Right kidney (tissue), 1 donor: ENCODE data around the gene TBX4.
A peak's percentile ranks its signal among the peaks of the same experiment; 100 is the strongest.
"Not testable (repeated sequence)": the region's sequence is repeated elsewhere in the genome, so short reads cannot be mapped to it uniquely, and the experiment has no call there.

Experiments used
- DNase-seq: peaks from one replicate; pipeline ENCODE4 v3.0.0-alpha.2; 2016

Gene TBX4

DNA sequence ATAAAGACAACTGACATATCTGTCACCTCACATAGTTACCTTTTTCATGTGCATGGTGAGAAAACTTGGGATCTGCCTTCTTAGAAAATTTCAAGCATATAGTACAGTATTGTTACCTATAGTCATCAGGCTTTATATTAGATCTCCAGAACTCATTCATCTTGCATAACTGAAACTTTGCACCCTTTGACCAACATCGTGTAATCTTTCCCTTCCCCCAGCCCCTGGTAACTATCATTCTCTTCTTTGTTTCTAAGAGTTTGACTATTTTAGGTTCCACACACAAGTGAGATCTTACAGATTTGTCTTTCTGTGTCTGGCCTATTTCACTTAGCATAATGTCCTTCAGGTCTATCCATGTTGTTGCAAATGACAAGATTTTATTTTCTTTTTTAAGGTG lies 22.9 kb upstream of the TBX4 start:
- DNase-seq = no peak

GRCh38 chr17:61429831-61430230 lies 22.4 kb upstream of the TBX4 start:
- DNase-seq = not testable (repeated sequence)

GRCh38 chr17:61431594-61432311 lies 20.5 kb upstream of the TBX4 start:
- no peak for DNase-seq

GRCh38 chr17:61436273-61436672 lies 15.9 kb upstream of the TBX4 start:
- DNase-seq = no peak

DNA sequence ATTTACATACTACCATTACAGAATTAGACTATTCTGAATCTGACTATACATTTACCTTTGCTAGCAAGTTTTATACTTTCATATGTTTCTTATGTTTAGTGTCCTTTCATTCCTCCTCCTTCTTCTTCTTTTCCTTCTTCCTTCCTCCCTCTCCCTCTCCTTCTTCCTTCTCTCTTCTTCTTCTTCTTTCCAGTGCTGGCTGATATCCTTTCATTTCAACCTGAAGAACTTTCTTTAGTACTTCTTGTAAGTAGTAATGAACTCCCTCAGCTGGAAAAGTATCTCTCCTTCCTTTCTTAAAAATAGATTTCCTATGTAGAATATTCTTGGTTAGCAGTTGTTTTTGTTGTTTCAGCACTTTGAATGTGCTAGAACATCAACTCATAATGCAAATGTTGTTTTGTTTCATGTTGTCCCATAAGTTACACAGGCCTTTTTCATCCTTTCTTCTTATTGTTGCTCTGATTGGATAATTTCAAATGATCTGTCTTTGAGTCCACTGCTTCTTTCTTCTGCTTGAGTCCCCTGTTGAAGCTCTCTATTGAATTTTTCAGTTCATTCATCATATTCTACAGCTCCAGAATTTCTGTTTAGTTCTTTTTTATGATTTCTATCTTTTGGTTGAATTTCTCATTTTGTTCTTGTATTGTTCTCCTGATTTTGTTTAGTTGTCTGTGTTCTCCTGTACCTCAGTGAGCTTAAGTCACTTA lies 15.1 kb upstream of the TBX4 start:
- no peak for DNase-seq

DNA sequence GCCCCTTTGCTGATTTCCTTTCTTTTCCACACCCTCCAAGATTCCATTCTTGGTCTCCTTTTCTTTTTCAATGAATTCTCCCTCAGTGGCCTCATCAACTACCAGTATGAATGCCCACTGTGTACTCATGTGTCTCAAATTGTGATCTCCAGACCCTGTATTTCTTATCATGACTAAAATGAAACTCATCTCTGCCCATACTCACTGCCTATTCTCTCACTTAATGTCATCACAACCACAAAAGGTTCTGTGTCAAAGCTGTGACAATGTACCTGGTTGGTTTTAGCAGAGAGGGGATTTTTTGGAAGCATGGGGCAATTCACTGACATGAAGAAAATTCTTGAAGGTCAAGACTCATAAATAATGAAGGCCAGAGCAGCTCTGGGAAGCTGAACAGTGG lies 11.5 kb upstream of the TBX4 start:
- DNase-seq = no peak

GRCh38 chr17:61441507-61441906 lies 10.7 kb upstream of the TBX4 start:
- DNase-seq = not testable (repeated sequence)

- DNase-seq = no peak
These were observed 10.0 kb upstream of the TBX4 start for GRCh38 chr17:61442136-61442775.

DNA sequence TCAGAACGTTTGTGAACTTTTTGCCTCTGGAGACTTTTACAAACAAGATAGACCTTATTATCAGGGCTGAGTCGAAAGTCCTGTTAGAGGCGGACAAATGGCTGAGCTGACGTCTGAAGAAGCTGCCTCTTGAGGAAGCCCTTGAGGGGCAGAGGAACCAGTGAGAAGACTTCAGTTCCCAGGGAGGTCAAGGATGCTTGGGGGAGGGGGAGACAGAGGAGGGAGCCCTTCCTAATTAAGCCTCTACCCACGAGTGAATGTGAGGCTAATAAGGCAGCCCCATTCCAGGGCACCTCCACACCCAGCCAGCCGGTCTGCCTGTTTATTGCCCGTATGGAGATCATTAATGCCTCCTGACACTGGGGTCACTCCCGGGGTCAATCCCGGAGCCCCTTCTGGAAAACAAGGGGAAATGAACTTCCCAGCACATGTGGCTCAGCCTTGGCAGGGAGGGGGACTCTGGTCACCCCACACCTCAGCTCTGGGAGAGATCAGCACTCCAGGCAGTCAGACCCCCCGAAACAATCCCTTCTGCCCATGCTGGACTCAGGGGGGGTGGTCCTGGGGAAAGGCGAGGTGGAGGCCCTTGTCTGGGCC lies 9.2 kb upstream of the TBX4 start:
- no peak for DNase-seq

DNA sequence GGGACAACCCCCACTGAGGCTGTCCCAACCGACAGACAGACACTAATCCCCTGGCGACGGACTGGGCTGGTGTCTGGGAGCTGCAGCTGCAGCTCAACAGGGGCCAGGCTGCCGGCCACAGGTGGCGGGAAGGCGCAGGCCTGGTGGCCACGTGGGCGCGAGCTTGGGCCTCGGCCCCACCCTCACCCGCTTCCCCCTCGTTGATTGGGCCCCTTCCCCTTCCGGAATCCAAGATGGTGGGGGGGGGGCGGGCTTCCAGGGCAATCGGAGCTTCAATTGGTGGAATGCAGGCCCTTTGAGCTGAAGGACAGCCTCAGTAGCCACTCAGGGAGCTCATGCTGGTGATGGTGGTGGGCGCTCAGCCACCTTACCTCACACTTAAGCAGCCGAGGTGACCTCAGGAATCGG lies 8.7 kb upstream of the TBX4 start:
- no peak for DNase-seq

DNA sequence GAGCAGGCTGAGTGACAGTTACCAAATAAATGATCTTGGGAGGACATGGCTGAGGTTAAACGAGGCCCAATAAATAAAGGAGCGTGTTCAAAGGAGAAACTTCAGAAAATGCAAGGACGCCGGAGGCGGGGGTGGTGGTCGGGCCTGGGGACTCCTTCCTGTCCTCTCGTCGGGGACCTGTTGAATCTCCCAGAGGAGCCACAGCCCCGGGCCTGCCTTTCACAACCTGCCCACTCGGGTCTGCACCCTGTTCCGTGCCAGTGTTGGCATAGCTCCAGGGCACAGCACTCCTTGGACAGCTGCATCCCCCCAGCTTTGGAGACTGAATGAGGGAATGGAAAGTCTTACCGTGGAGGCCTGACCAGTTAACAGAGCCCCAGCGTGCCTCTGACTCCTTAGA lies 8.1 kb upstream of the TBX4 start:
- DNase-seq = no peak

GRCh38 chr17:61444831-61445230 lies 7.4 kb upstream of the TBX4 start:
- DNase-seq = no peak

DNA sequence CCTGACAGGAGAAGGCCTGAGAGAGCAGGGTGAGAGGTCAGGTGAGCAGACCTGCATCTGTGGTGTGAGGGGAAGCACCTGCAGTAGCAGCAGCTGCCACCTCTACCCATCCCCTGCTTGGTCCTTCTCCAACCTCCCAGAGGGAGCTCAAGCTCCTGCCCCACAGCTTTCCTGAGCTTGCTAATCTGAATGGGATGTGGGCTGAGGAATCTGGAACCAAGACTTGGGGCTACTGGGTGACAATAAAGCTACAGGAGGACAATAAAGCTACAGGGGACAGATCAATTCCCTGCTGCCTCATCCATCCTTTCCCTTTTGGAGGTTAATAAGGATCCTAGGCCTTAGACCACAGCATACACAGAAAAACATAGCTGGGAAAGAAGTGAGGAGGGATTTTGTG lies 4.9 kb upstream of the TBX4 start:
- no peak for DNase-seq

GRCh38 chr17:61448042-61448441 lies 4.2 kb upstream of the TBX4 start:
- no peak for DNase-seq

- DNase-seq = not testable (repeated sequence)
These were observed 3.1 kb upstream of the TBX4 start for GRCh38 chr17:61449140-61449539.

DNA sequence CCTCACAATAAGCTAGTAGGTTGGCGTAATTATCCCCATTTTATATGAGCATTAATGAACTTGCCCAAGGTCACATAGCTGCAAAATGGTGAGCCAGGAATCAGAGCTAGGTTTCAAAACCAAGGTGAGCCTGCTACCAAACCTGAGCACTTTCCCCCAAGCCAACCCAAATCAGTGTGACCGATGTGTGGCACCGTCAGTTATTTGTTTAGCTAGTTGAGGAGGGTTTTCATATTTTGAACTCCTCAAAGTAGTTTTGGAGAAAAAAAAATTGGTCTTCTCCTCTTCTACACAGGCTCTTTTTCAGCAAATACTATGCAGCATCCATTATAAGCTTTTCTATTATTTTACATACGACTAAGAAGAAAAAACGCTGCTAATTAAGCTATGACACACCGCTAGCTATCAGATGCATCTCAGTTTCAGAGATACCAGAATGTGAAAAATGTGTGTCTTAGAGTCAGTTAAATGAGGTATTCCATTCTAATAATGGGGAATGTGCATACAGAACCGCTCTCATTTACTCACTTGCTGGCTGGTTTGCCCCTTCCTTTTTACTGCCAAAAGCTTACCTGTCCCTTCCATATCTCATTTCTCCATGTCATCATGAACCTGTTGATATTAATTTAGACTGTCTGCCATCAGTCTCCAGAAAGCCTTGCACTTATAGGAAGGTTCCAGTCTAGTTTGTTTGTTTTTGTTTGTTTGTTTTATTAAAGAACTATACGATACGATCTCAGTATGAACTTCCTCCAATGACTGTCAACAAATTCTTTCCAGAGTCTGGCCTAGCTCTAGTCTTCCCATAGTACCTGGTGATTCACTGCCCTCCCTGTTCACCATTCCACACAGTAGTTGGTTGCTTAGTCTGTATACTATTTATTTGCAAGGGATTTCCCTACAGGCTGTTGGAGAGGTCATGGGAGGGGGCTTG lies 2.2 kb upstream of the TBX4 start:
- DNase-seq = no peak

GRCh38 chr17:61450641-61451537 lies 1.3 kb upstream of the TBX4 start:
- no peak for DNase-seq

GRCh38 chr17:61451538-61452300 lies 503 bp upstream of the TBX4 start:
- DNase-seq = peak; percentile 70

- DNase-seq = no peak
These were observed 1.6 kb downstream of the TBX4 start for GRCh38 chr17:61453566-61454380.
